GM18517 (cell line): ENCODE data around the gene RBM38.

ENCODE experiments used
- ATAC-seq: cut with Tn5 transposase; IDR thresholded peaks from one replicate; pipeline ENCODE4 v1.9.1; 2021; ENCODE audit warnings: mild to moderate bottlenecking, moderate library complexity; ENCODE audit not compliant: unreplicated experiment

The RBM38 gene

GRCh38 chr20:57402206-57403125, 11.3 kb downstream of the RBM38 start:
- ATAC-seq: no peak

GRCh38 chr20:57403216-57403615, 12.0 kb downstream of the RBM38 start:
- ATAC-seq: no peak

GRCh38 chr20:57404006-57404405, 12.8 kb downstream of the RBM38 start:
- no peak for ATAC-seq

- ATAC-seq: no peak
Observed at GRCh38 chr20:57404419-57405072, 13.3 kb downstream of the RBM38 start.

- no peak for ATAC-seq
Observed at GRCh38 chr20:57405236-57406016, 14.2 kb downstream of the RBM38 start.

- ATAC-seq: no peak
Observed at GRCh38 chr20:57407541-57407956, 16.4 kb downstream of the RBM38 start.

- no peak for ATAC-seq
Observed at GRCh38 chr20:57408131-57408530, 16.9 kb downstream of the RBM38 start.

- ATAC-seq: no peak
Observed at GRCh38 chr20:57408536-57409233, 17.5 kb downstream of the RBM38 start.

GRCh38 chr20:57409316-57409671, 18.1 kb downstream of the RBM38 start:
- no peak for ATAC-seq

- ATAC-seq: no peak
Observed at GRCh38 chr20:57409672-57410397, 18.6 kb downstream of the RBM38 start.

GRCh38 chr20:57410398-57410920, 19.3 kb downstream of the RBM38 start:
- no peak for ATAC-seq

GRCh38 chr20:57410924-57411323, 19.7 kb downstream of the RBM38 start:
- no peak for ATAC-seq

- ATAC-seq: no peak
Observed at GRCh38 chr20:57411406-57412283, 20.4 kb downstream of the RBM38 start.

GRCh38 chr20:57412347-57413029, 21.3 kb downstream of the RBM38 start:
- no peak for ATAC-seq

- ATAC-seq: no peak
Observed at GRCh38 chr20:57413986-57414385, 22.8 kb downstream of the RBM38 start.

- no peak for ATAC-seq
Observed at GRCh38 chr20:57414867-57415592, 23.8 kb downstream of the RBM38 start.

- no peak for ATAC-seq
Observed at GRCh38 chr20:57415771-57416170, 24.6 kb downstream of the RBM38 start.
